Ecto neural progenitor cell (in vitro differentiated cells): ENCODE results near the gene TTC31.
A peak's percentile ranks its signal among the peaks of the same experiment; 100 is the strongest.
"Not testable (repeated sequence)": the region's sequence is repeated elsewhere in the genome, so short reads cannot be mapped to it uniquely, and the experiment has no call there.

Experiments used
- DNase-seq: peaks from one replicate; pipeline ENCODE4 v3.0.0-alpha.2; 2018; ENCODE audit warnings: low spot score

TTC31 gene

GRCh38 chr2:74457549-74458131, 25.2 kb upstream of the TTC31 start:
- peak; percentile 85 for DNase-seq

- DNase-seq = peak; percentile 99
These were observed 24.5 kb upstream of the TTC31 start, which contains the start of gene WBP1 for GRCh38 chr2:74458132-74458937. TSS of gene WBP1 (plus strand) at chr2:74458438. CDS start at chr2:74458603, 165 bp downstream.

- no peak for DNase-seq
These were observed 23.9 kb upstream of the TTC31 start for GRCh38 chr2:74458938-74459363.

GRCh38 chr2:74459503-74460118, 23.3 kb upstream of the TTC31 start:
- not testable (repeated sequence) for DNase-seq

GRCh38 chr2:74460187-74460586, 22.7 kb upstream of the TTC31 start:
- DNase-seq = not testable (repeated sequence)

GRCh38 chr2:74461187-74462053, 21.5 kb upstream of the TTC31 start:
- no peak for DNase-seq

GRCh38 chr2:74462054-74462785, 20.7 kb upstream of the TTC31 start:
- no peak for DNase-seq

- DNase-seq = no peak
These were observed 20.1 kb upstream of the TTC31 start for GRCh38 chr2:74462786-74463105.

- no peak for DNase-seq
These were observed 18.5 kb upstream of the TTC31 start for GRCh38 chr2:74464406-74464805.

- not testable (repeated sequence) for DNase-seq
These were observed 12.1 kb upstream of the TTC31 start for GRCh38 chr2:74470742-74471141.

GRCh38 chr2:74471332-74472065, 11.4 kb upstream of the TTC31 start:
- DNase-seq = no peak

GRCh38 chr2:74472086-74472944, 10.6 kb upstream of the TTC31 start, which contains the start of gene MRPL53:
TSS of gene MRPL53 (minus strand) at chr2:74472680. CDS start at chr2:74472660, 20 bp downstream.
- DNase-seq = peak; percentile 95

- DNase-seq = no peak
These were observed 10.0 kb upstream of the TTC31 start for GRCh38 chr2:74472945-74473258.

GRCh38 chr2:74474481-74474880, 8.4 kb upstream of the TTC31 start:
- no peak for DNase-seq

GRCh38 chr2:74474899-74475298, 8.0 kb upstream of the TTC31 start:
- DNase-seq = no peak

GRCh38 chr2:74481431-74481830, 1.4 kb upstream of the TTC31 start:
- DNase-seq = no peak

GRCh38 chr2:74481961-74482800, 700 bp upstream of the TTC31 start:
- DNase-seq = no peak

- not testable (repeated sequence) for DNase-seq
These were observed 839 bp downstream of the TTC31 start for GRCh38 chr2:74483675-74484164.

GRCh38 chr2:74486141-74486540, 3.3 kb downstream of the TTC31 start:
- DNase-seq = no peak
